Fibroblast of pulmonary artery (primary cell): Measurements from ENCODE around the gene GUCD1.
A peak's percentile ranks its signal among the peaks of the same experiment; 100 is the strongest.

Source experiments
- DNase-seq: peaks from one replicate; pipeline ENCODE4 v3.0.0-alpha.2; 2010; ENCODE audit warnings: low read depth
- H3K4me3 ChIP-seq: replicated peaks from 2 replicates; pipeline ENCODE4 v1.5.1; 2011; ENCODE audit warnings: low read depth, mild to moderate bottlenecking, control low read depth, low read length, moderate library complexity
- CTCF ChIP-seq: IDR thresholded peaks from 2 replicates; pipeline ENCODE4 v1.5.1; 2011; ENCODE audit warnings: mild to moderate bottlenecking, control low read depth, low read length, inconsistent platforms; ENCODE audit errors: missing control alignments

The GUCD1 gene

GRCh38 chr22:24494528-24495364, 60.2 kb downstream of the GUCD1 start, which contains the start of gene UPB1:
TSS of gene UPB1 (plus strand) at chr22:24495332. CDS start at chr22:24495404, 72 bp downstream.
- no peak for TF ChIP-seq CTCF
- DNase-seq: no peak
- no peak within 1 kb of the TSS for H3K4me3 ChIP-seq

GRCh38 chr22:24494167-24494527, 60.8 kb downstream of the GUCD1 start:
- TF ChIP-seq CTCF: no peak
- no peak overlapping the region for H3K4me3 ChIP-seq
- DNase-seq: no peak

- no peak overlapping the region for H3K4me3 ChIP-seq
- TF ChIP-seq CTCF: no peak
- DNase-seq: peak; percentile 24
Observed at GRCh38 chr22:24492391-24492790, 62.5 kb downstream of the GUCD1 start.
